ENCODE measurements around the gene NADK2.

The NADK2 gene

DNA sequence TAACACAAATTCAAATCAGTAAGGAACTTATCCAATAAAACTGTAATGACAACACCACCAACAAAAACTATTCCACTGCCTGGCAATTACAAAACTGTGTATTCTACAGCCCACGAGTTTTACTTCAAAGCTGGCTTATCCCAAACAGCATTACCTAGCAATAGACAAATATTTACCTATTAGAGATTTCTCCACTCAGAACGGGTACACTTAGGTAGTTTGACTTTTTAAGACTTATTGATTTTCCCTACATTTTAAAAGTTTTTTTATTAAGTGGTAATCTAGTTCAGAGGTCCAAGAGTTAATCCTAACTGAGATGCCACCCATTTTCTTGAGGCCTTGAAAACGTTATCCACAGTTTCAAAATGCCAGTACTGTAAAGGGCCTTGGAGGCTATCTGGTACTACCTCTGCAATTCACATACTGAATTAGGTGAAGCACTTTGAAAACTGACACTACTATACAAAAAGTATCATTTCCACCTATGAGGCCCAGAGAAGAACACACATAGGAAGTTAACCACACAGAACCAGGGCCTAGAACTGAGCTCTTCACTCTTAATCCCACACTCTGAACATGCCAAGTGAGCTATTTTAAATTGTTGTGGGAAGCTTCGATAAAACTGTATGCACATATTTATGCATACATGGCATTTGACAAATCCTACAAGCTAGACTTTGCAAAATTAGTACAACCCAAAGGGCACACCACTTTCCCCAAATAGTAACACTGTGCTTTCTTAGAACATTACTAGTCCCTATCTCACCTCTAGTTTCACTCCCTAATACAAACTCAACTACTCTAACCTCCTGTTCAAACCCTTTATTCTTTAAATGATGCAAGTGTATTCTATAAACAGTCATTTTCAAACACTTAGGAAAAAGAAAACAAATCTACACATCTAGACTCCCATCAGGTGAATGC is 2.1 kb downstream of the NADK2 start:
- FAIRE-seq, result peak; percentile 82
- DNase-seq (ENCODE audit: insufficient read length, low spot score), result no peak
- no peak for TF ChIP-seq POU2F2 (IDR thresholded peaks at IDR 0.05; ENCODE audit: low read depth, low read length)
- TF ChIP-seq POLR2AphosphoS5 (IDR thresholded peaks at IDR 0.05; ENCODE audit: low read depth, low read length), result no peak
- no peak for TF ChIP-seq POLR2A (IDR thresholded peaks at IDR 0.05; ENCODE audit: low read depth, low read length)
- no peak for TF ChIP-seq TAF1 (IDR thresholded peaks at IDR 0.05; ENCODE audit: low read depth, low read length)
- no peak for TF ChIP-seq PAX5 (IDR thresholded peaks at IDR 0.05; ENCODE audit: insufficient read depth, low read length, severe bottlenecking)
- no peak for TF ChIP-seq SPI1 (IDR thresholded peaks at IDR 0.05; ENCODE audit: low read depth, low read length)

DNA sequence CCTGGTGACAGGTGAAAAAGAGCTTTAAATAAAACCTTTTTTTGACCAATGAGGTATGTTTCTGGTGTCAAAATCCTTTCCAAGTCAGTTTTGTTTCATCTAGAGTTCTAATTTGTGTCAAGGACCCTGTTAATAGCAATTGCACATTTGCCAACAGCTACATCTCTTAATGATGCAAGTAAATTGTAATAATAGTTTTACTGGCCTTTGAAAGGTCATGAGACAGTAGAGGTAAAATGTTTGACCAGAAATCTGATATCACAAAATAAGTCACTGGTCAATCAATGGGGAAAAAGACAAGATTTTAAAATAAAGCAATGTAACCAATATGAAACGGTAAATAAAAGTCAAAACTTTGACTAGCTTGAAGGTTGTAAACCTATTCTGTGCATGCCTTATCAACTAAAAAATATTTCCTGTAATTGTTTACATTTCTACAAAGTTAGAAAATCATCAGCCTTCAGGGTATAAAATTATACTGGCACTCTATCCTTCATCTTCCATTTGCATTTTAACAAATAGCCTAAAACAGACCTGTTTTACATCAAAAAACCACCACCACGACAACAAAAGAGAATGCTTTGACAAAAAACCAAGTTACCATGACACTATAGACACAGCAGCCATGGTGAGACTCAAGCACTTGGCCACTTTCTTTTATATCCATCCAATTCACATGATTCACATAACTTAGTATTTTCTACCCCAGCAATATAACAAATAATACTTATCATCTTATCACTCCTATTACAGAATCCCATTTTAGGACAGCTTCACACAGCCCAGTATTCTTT is 3.0 kb downstream of the NADK2 start:
- no peak for FAIRE-seq
- no peak for TF ChIP-seq POLR2A (IDR thresholded peaks at IDR 0.05; ENCODE audit: low read depth, low read length)
- TF ChIP-seq POU2F2 (IDR thresholded peaks at IDR 0.05; ENCODE audit: low read depth, low read length), result no peak
- no peak for TF ChIP-seq POLR2AphosphoS5 (IDR thresholded peaks at IDR 0.05; ENCODE audit: low read depth, low read length)
- no peak for TF ChIP-seq SPI1 (IDR thresholded peaks at IDR 0.05; ENCODE audit: low read depth, low read length)
- no peak for TF ChIP-seq TAF1 (IDR thresholded peaks at IDR 0.05; ENCODE audit: low read depth, low read length)
- no peak for TF ChIP-seq PAX5 (IDR thresholded peaks at IDR 0.05; ENCODE audit: insufficient read depth, low read length, severe bottlenecking)
- DNase-seq (ENCODE audit: insufficient read length, low spot score), result no peak

DNA sequence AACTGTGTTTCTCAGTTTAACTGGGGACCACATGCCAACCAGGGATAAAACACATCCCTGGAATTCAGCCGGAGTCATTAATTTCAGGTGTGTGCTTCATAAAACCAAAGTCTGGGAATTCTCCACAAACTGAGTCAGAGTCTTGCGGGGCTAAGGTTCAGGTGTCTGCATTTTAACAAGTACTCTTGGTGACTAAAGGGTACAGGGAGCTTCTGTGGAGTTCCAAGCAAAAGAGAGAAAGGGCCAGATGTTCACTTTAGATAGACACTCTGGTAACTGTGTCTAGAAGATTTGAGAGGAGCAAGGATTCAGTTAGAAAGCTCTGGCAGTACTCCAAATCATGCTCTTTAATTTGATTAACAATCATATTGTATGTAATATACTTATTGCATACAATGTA is 4.0 kb downstream of the NADK2 start:
- no peak for FAIRE-seq
- no peak for DNase-seq (ENCODE audit: insufficient read length, low spot score)
- no peak for TF ChIP-seq POLR2AphosphoS5 (IDR thresholded peaks at IDR 0.05; ENCODE audit: low read depth, low read length)
- TF ChIP-seq POLR2A (IDR thresholded peaks at IDR 0.05; ENCODE audit: low read depth, low read length), result no peak
- no peak for TF ChIP-seq TAF1 (IDR thresholded peaks at IDR 0.05; ENCODE audit: low read depth, low read length)
- TF ChIP-seq PAX5 (IDR thresholded peaks at IDR 0.05; ENCODE audit: insufficient read depth, low read length, severe bottlenecking), result no peak
- TF ChIP-seq SPI1 (IDR thresholded peaks at IDR 0.05; ENCODE audit: low read depth, low read length), result no peak
- no peak for TF ChIP-seq POU2F2 (IDR thresholded peaks at IDR 0.05; ENCODE audit: low read depth, low read length)

DNA sequence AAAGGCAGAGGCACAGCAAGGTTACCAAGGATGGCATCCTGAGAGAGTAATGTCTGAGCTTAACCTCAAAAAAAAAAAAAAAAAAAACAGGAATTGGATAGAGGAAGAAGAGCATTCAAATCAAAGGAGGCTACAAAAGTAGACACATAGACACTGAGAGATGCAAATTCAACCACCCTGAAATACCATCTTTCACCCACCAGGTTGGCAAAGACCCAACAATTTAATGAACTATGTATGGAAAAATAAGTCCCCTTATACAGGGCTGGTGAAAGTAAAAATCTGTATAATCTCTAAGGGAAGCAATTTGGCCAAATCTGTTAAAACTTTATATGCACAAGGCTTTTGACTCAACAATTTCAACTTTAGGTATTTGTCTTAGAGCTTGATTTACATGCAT is 4.9 kb downstream of the NADK2 start:
- FAIRE-seq (no peak), DNase-seq (ENCODE audit: insufficient read length, low spot score) (no peak)
- TF ChIP-seq SPI1 (IDR thresholded peaks at IDR 0.05; ENCODE audit: low read depth, low read length), result no peak
- TF ChIP-seq PAX5 (IDR thresholded peaks at IDR 0.05; ENCODE audit: insufficient read depth, low read length, severe bottlenecking), result no peak
- TF ChIP-seq POLR2AphosphoS5 (IDR thresholded peaks at IDR 0.05; ENCODE audit: low read depth, low read length), result no peak
- no peak for TF ChIP-seq POLR2A (IDR thresholded peaks at IDR 0.05; ENCODE audit: low read depth, low read length)
- no peak for TF ChIP-seq TAF1 (IDR thresholded peaks at IDR 0.05; ENCODE audit: low read depth, low read length)
- no peak for TF ChIP-seq POU2F2 (IDR thresholded peaks at IDR 0.05; ENCODE audit: low read depth, low read length)

DNA sequence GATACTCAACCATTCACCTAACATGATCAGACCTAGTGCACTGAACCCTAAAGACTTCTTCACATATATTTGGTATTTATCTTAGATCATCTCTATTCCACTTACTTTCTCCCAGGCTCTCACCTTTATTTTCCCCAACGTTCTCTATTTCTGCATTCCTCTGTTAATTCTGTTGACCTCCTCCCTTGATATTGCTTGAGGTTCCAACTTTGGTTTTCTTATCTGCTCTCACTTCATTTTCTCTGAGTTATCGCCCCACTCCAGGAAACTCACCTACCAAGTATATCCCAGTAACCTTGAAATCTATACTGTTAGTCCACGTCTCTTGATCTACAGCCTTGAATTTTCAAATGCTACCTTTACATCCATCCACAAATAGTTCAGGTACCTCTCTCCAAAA is 9.2 kb downstream of the NADK2 start:
- no peak for DNase-seq (ENCODE audit: insufficient read length, low spot score)
- no peak for TF ChIP-seq SPI1 (IDR thresholded peaks at IDR 0.05; ENCODE audit: low read depth, low read length)
- no peak for TF ChIP-seq POLR2A (IDR thresholded peaks at IDR 0.05; ENCODE audit: low read depth, low read length)
- no peak for TF ChIP-seq TAF1 (IDR thresholded peaks at IDR 0.05; ENCODE audit: low read depth, low read length)
- TF ChIP-seq POU2F2 (IDR thresholded peaks at IDR 0.05; ENCODE audit: low read depth, low read length), result no peak
- no peak for TF ChIP-seq POLR2AphosphoS5 (IDR thresholded peaks at IDR 0.05; ENCODE audit: low read depth, low read length)
- no peak for TF ChIP-seq PAX5 (IDR thresholded peaks at IDR 0.05; ENCODE audit: insufficient read depth, low read length, severe bottlenecking)
- FAIRE-seq, result no peak

DNA sequence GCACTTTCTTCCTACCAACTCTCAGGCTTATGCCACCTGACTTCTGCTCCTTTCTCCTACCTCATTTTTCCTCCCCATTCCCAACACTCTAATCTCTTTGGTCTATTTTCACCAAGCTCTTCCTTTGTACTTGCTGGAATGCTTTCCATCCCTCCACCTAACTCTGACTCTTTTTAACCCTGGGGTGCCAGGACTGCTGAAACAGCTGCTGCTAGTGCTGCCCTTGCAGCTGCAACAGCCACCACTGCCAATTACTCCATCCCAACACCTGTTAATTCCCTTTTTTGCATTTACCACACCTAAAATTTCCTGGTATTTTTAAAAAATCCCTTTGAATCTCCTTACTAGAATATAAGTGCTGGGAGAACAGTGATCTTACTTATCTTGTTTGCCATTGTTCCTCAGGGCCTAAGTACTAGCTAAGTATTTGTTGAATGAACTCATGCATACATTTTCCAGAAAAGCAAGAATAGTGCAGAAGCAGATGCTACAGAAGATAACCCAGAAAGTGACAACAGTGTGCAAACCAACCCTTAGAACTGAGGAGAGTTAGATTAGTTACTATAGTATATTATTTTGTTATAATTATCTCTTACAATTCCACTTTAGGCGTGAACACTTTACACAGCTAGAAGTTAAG is 11.5 kb downstream of the NADK2 start:
- FAIRE-seq, result no peak
- no peak for DNase-seq (ENCODE audit: insufficient read length, low spot score)
- TF ChIP-seq POLR2AphosphoS5 (IDR thresholded peaks at IDR 0.05; ENCODE audit: low read depth, low read length) (no peak), PAX5 (IDR thresholded peaks at IDR 0.05; ENCODE audit: insufficient read depth, low read length, severe bottlenecking) (no peak), POLR2A (IDR thresholded peaks at IDR 0.05; ENCODE audit: low read depth, low read length) (no peak), POU2F2 (IDR thresholded peaks at IDR 0.05; ENCODE audit: low read depth, low read length) (no peak), SPI1 (IDR thresholded peaks at IDR 0.05; ENCODE audit: low read depth, low read length) (no peak), TAF1 (IDR thresholded peaks at IDR 0.05; ENCODE audit: low read depth, low read length) (no peak)

DNA sequence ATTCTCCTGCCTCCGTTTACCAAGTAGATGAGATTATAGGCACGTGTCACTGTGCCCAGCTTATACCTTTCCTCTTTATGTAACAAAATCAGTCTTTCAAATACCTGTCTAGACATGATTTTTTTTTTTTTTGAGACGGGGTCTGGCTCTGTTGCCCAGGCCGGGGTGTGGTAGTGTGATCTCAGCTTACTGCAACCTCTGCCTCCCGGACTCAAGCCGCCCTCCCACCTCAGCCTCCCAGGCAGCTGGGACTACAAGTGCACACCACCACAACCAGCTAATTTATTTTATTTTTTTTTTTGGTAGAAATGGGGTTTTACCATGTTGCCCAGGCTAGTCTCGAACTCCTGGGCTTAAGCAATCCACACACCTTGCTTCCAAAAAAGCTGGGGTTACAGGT is 13.2 kb downstream of the NADK2 start:
- no peak for FAIRE-seq
- DNase-seq (ENCODE audit: insufficient read length, low spot score), result no peak
- TF ChIP-seq POLR2A (IDR thresholded peaks at IDR 0.05; ENCODE audit: low read depth, low read length) (no peak), POLR2AphosphoS5 (IDR thresholded peaks at IDR 0.05; ENCODE audit: low read depth, low read length) (no peak), SPI1 (IDR thresholded peaks at IDR 0.05; ENCODE audit: low read depth, low read length) (no peak), PAX5 (IDR thresholded peaks at IDR 0.05; ENCODE audit: insufficient read depth, low read length, severe bottlenecking) (no peak), POU2F2 (IDR thresholded peaks at IDR 0.05; ENCODE audit: low read depth, low read length) (no peak), TAF1 (IDR thresholded peaks at IDR 0.05; ENCODE audit: low read depth, low read length) (no peak)

DNA sequence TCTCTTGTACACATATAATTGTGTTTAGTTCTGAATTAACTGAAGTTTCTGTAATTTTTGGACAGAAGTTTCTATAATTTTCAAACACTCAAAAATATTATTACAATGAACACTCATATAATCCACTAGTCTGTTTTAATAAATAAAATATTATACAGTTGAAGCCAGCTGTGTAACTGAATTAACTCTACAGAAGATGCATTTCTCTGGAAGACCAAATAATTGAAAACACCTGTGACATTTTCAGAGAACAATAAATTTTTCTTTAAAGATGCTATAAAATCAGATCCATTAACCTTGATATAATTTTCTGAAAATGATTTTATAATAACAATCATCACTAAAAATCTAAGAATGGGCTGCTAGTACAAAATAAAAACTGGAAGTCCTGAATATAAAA is 14.7 kb downstream of the NADK2 start:
- no peak for DNase-seq (ENCODE audit: insufficient read length, low spot score)
- no peak for TF ChIP-seq SPI1 (IDR thresholded peaks at IDR 0.05; ENCODE audit: low read depth, low read length)
- TF ChIP-seq POLR2AphosphoS5 (IDR thresholded peaks at IDR 0.05; ENCODE audit: low read depth, low read length), result no peak
- TF ChIP-seq POU2F2 (IDR thresholded peaks at IDR 0.05; ENCODE audit: low read depth, low read length), result no peak
- FAIRE-seq, result no peak

DNA sequence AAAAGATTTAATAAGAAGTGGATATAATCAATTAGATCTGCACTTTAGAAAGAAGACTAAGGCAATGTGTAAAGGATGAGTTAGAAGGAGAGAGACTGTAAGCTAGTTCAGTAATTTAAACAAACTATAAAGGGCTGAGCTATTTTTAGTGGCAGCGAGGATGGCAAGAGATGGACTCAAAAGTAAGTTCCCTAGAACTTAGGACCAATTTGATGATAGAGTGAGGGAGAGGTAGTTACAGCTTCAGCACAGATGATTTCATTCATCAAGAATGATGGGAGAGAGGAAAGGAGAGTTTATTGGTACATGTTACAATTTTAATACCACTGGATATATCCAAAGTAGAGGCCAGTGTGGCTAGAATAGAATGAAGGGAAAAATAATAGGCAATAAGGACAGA is 19.1 kb downstream of the NADK2 start:
- DNase-seq (ENCODE audit: insufficient read length, low spot score) (no peak), FAIRE-seq (no peak)
- TF ChIP-seq POLR2A (IDR thresholded peaks at IDR 0.05; ENCODE audit: low read depth, low read length), result no peak
- no peak for TF ChIP-seq PAX5 (IDR thresholded peaks at IDR 0.05; ENCODE audit: insufficient read depth, low read length, severe bottlenecking)

All from GM12891 (cell line).